Upper lobe of right lung (tissue), 1 donor: ENCODE measurements around the gene LYPD8. TPM values are rescaled to one million over a fixed set of nuclear protein-coding genes. Genes with fewer than 3 reads are reported as not detected.
"Not testable (repeated sequence)": the region's sequence is repeated elsewhere in the genome, so short reads cannot be mapped to it uniquely, and the experiment has no call there.

Experiments
- ATAC-seq: fragments of 200-7000 bp; cut with Tn5 transposase; one replicate; pipeline ENCODE4 v1.9.1; 2020; ENCODE audit warnings: mild to moderate bottlenecking, moderate library complexity
- DNase-seq: peaks from one replicate; pipeline ENCODE4 v3.0.0-alpha.2; 2020
- H3K27ac ChIP-seq: fragments of 200-600 bp; one replicate; pipeline ENCODE4 v1.8.0; 2022
- H3K27me3 ChIP-seq: fragments of 200-600 bp; one replicate; pipeline ENCODE4 v1.8.0; 2022; ENCODE audit warnings: mild to moderate bottlenecking
- H3K36me3 ChIP-seq: fragments of 200-600 bp; one replicate; pipeline ENCODE4 v1.8.0; 2022
- H3K4me1 ChIP-seq: fragments of 200-600 bp; one replicate; pipeline ENCODE4 v1.8.0; 2022
- H3K4me3 ChIP-seq: fragments of 200-600 bp; one replicate; pipeline ENCODE4 v1.8.0; 2022; ENCODE audit warnings: mild to moderate bottlenecking
- H3K9me3 ChIP-seq: fragments of 200-600 bp; one replicate; pipeline ENCODE4 v1.8.0; 2022
- CTCF ChIP-seq: fragments of 200-600 bp; IDR thresholded peaks from one replicate; pipeline ENCODE4 v1.8.0; 2022; ENCODE audit warnings: antibody characterized with exemption
- intact Hi-C: fragments of 100-400 bp; cut with DNase I; formaldehyde crosslinking; loops from one replicate; pipeline ENCODE4 v1.11.0; 2022
- long read RNA-seq: library from polyadenylated mRNA; unstranded; transcript quantifications from one replicate; pipeline ENCODE4 v2.0.0, GENCODE V29; 2021
- total RNA-seq: library from RNA; stranded (reverse); fragmentation: NEBNext Ultra II Directional; extraction: Animal tissue kit (Norgen Biotek cat#: 25700); gene quantifications from one replicate; pipeline ENCODE4 v1.2.1, GENCODE V29; 2021
- donor health status: DM: no; HTN: yes; CAD: no; lungs with severe emphysema.

Gene LYPD8
- not detected for total RNA-seq
- long read RNA-seq, result 0 reads

- H3K36me3 ChIP-seq, result no peaks in the 10 kb centered on the region
- no peak for TF ChIP-seq CTCF
- H3K27me3 ChIP-seq, result no peaks in the 10 kb centered on the region
- no peak within 1 kb of the TSS for H3K4me3 ChIP-seq
- no peak within 1 kb of the TSS for H3K27ac ChIP-seq
- H3K9me3 ChIP-seq, result no peaks in the 10 kb centered on the region
- intact Hi-C loops, result no loop called here
- peak; percentile 51 for DNase-seq
- ATAC-seq, result no peak
- no peaks in the 10 kb centered on the region for H3K4me1 ChIP-seq
Observed at GRCh38 chr1:248755517-248755916, at the start of gene LYPD8. LYPD8 (minus strand) TSS chr1:248755759; CDS start chr1:248751081, 4,678 bp downstream.

GRCh38 chr1:248804771-248805681, 49.5 kb upstream of the LYPD8 start:
- Histone ChIP-seq H3K36me3 (no peaks in the 10 kb centered on the region), H3K27ac (peak overlapping the region; percentile 11), H3K9me3 (no peaks in the 10 kb centered on the region), H3K4me1 (peaks cover 14% of the 10 kb centered on the region), H3K4me3 (no peak overlapping the region), H3K27me3 (peaks cover 8% of the 10 kb centered on the region)
- intact Hi-C loops, result no loop called here
- TF ChIP-seq CTCF, result no peak
- DNase-seq (no peak), ATAC-seq (peak; percentile 82)

- ATAC-seq, H3K27ac ChIP-seq, DNase-seq, H3K4me3 ChIP-seq, intact Hi-C loops, H3K27me3 ChIP-seq, H3K36me3 ChIP-seq, H3K9me3 ChIP-seq: not testable (repeated sequence)
- H3K4me1 ChIP-seq, result peaks cover 14% of the 10 kb centered on the region
Observed at GRCh38 chr1:248803501-248803900, 47.9 kb upstream of the LYPD8 start.

DNA sequence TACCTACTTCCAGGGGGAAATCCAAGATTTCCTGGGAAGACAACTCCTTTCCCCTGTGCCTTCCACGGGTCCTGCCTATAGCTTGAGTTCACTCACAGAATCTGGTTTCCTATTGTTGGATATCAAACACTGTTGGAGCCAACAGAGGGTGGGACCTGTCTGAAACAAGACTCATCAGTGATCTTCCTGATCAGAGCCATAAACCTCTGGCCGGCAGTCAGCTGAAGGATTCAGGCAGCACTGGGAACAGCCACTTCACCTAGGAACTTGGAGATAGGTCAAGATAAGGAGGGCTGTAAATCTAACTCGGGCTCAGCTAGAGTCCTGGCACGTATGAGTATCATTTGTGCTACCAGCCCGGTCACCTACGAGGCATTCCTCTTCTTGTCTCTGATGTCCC, 46.9 kb upstream of the LYPD8 start:
- no peaks in the 10 kb centered on the region for H3K9me3 ChIP-seq
- intact Hi-C loops, result no loop called here
- H3K27me3 ChIP-seq, result peaks cover 8% of the 10 kb centered on the region
- DNase-seq (no peak), ATAC-seq (no peak)
- no peak overlapping the region for H3K4me3 ChIP-seq
- no peaks in the 10 kb centered on the region for H3K36me3 ChIP-seq
- TF ChIP-seq CTCF, result no peak
- H3K4me1 ChIP-seq, result peaks cover 14% of the 10 kb centered on the region
- no peak overlapping the region for H3K27ac ChIP-seq

GRCh38 chr1:248800459-248800858, 44.9 kb upstream of the LYPD8 start:
- intact Hi-C loops, result no loop called here
- ATAC-seq (no peak), DNase-seq (no peak)
- TF ChIP-seq CTCF, result no peak
- Histone ChIP-seq H3K36me3 (no peaks in the 10 kb centered on the region), H3K9me3 (no peaks in the 10 kb centered on the region), H3K4me3 (no peak overlapping the region), H3K4me1 (no peaks in the 10 kb centered on the region), H3K27me3 (peaks cover 8% of the 10 kb centered on the region), H3K27ac (no peak overlapping the region)

DNA sequence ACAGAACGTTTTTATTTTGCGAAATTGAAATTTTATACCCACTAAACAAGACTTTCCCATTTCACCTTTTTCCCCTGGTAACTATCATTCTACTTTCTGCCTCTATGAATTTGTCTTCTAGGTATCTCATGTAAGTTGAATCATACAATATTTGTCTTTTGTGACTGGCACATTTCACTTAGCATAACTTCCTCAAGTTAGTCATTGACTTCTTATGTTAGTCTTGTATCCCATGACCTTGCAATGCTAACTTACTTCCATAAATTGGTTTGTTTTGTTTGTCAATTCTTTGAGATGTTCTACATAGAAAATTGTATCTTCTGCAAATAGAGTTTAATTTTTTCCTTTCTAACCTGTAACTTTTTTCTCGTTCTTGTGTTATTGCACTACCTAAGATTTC, 43.2 kb upstream of the LYPD8 start:
- Histone ChIP-seq H3K4me1 (no peaks in the 10 kb centered on the region), H3K36me3 (no peaks in the 10 kb centered on the region), H3K27me3 (peaks cover 8% of the 10 kb centered on the region), H3K9me3 (no peaks in the 10 kb centered on the region), H3K27ac (no peak overlapping the region), H3K4me3 (no peak overlapping the region)
- no peak for TF ChIP-seq CTCF
- intact Hi-C loops, result no loop called here
- DNase-seq (no peak), ATAC-seq (no peak)

- H3K27me3 ChIP-seq, H3K9me3 ChIP-seq, intact Hi-C loops, H3K4me3 ChIP-seq, DNase-seq, H3K36me3 ChIP-seq, H3K27ac ChIP-seq, ATAC-seq, H3K4me1 ChIP-seq: not testable (repeated sequence)
Observed at GRCh38 chr1:248794663-248795062, 39.1 kb upstream of the LYPD8 start.
